HG03432 (cell line): ENCODE measurements around the gene GFI1B.
"Not testable (repeated sequence)": the region's sequence is repeated elsewhere in the genome, so short reads cannot be mapped to it uniquely, and the experiment has no call there.

ENCODE experiments used
- ATAC-seq: cut with Tn5 transposase; IDR thresholded peaks from one replicate; pipeline ENCODE4 v1.9.1; 2021; ENCODE audit warnings: mild to moderate bottlenecking, moderate library complexity; ENCODE audit not compliant: unreplicated experiment

GFI1B gene

GRCh38 chr9:133008824-133009223 lies 30.3 kb downstream of the GFI1B start:
- ATAC-seq: no peak

DNA sequence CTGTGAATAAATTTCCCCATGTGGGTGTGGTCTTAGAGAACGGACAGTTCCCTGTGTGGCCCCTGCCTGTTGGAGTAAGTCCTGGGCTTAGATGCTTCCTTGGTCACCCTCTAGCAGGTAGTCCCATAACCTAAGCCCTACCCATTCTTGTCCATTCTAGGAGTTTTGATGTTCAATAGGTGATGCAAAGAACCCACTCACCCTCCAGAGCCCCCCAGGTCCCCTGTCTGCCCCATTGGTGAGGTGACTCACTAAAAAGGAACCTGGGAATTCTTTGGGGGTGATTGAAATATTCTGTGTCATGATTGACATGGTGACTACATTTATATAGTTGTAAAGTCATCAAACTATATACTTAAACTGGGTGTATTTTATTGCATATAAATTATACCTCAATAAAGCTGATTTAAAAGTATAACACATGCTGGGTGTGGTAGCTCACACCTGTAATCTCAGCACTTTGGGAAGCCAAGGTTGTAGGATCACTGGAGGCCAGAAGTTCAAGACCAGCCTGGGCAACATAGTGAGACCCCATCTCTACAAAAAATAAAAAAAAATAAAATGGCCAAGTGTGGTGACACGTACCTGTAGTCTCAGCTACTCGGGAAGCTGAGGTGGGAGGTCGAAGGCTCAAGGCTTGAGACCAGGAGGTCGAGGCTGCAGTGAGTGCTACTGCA lies 31.6 kb downstream of the GFI1B start:
- ATAC-seq: no peak

GRCh38 chr9:133014696-133015095 lies 36.2 kb downstream of the GFI1B start:
- ATAC-seq: no peak

GRCh38 chr9:133023117-133023890 lies 44.8 kb downstream of the GFI1B start:
- ATAC-seq: no peak

DNA sequence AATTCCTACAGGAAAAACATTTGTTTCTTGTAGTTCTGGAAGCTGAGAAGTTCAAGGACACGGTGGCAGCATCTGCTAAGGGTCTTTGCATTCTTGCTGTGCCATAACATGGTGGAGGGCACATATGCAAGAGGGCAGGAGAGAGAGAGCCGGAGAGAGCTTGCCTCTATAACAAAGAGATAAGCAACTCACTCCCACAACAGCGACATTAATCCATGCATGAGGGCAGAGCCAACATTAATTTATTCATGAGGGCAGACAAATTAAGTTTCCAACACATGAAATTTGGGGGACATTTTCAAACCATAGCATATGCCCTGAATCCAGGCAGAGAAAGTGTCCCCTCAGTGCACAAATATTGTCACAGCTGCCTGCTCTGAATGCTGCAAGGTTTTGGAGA lies 47.9 kb downstream of the GFI1B start:
- ATAC-seq: no peak

DNA sequence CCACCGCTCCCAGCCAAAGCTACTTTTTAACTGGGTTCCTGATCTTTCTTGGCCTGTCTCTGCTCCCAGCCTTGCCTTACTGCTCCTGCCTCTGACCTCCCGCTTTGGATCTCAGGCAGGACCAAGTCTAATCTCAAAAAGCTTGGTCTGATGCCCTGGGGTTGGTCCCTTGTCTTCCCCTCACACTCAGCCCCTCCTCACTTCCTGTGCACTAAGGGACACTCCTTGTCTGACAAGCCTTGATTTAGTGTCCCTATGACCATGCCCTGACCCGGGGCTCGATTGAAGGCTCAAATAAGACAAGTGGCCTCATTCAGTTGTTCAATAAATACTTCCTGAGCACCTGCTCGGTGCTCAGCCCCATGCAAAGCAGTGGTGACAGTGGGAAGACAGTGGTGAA lies 48.6 kb downstream of the GFI1B start:
- ATAC-seq: no peak

DNA sequence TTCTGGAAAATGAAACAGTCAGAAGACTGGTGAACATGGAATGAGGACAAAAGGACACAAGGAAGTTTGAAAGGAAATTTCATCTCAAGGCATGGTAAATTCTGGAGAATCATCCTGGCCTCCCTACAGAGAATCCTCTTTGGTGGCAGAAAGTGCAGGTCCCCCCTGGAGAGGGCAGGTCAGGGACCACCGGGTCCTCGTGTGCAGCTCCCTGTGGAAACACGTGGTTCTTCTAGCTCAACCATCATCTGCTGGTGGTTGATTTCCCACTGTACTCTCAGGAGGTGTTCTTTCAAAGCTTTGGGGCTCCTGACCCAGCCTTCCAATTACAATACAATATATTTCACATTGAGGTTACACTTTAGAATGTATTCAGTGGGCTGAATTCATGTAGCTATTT lies 49.7 kb downstream of the GFI1B start:
- ATAC-seq: no peak

DNA sequence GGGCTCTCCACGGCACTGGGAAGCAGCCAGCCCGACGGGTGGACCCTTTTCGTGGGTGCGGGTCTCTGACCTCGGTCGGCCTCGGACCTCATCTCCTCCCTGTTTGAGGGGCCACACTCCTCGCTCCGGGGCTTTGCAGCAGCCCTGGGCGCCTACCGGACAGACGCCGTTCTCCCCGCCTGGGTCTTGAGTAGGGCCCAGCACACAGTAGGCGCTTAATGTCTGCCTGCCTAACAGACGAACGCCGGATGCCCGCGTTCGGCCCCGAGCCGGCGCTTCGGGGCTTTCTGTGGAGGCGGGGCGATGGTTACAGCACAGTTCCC lies 51.5 kb downstream of the GFI1B start:
- peak; percentile 20 for ATAC-seq

DNA sequence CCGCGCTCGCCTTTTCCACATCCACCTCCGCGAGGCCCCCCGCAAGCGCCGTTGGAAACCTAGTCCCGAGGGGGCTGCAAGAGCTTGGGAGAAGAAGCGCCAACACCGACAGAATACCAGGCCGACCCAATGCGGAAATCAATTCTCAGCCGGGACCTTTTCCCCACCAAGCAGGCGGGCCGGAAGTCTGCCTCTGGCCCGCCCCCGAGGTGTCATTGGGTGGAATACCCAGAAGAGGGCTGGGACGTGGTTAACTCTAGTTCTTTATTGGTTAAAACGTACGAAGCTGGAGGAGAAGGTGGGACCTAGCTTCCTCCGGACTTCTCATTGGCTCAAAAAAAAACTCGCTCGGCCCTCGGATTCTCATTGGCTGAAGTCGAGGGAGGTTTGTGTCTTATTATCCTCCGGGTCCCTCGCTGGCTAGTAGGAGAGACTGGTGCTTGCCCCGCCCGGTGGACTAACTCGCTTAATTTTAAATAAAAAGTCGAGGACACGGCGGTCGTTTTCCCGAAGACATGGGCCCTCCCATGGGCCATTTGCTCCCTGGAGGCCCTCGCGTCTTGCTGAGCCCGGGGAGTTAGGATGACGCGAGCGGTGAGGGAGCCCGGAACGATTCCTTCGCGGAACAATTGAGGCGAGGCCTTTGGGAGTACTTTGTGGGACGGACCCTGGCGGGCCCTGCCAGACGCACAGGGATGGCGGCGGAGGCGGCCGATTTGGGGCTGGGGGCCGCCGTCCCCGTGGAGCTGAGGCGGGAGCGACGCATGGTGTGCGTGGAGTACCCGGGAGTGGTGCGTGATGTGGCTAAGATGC lies 52.0 kb downstream of the GFI1B start, which contains the start of gene GTF3C5:
GTF3C5 (plus strand) TSS at position 681 of the 813 bp plus-strand sequence; CDS start at position 696, 15 bp downstream.
- ATAC-seq: peak; percentile 95

GRCh38 chr9:133031130-133031422 lies 52.6 kb downstream of the GFI1B start:
- ATAC-seq: no peak

DNA sequence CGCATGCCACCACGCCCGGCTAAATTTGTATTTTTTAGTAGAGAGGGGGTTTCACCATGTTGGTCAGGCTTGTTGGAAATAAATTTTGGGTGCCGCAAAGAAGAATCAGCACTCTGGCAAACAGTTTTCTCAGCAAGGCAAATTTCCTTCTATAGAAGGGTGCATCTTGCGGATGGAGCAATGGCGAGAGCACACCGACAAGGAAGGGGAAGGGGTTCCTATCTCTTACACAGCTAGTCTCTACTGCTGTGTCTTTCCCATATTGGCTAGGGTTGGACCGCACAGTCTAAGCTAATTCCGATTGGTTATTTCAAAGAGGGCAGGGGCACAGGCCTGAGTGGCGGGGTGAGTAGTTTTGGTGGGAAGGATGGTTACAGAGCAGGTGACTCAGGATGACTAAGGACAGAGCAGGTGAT lies 53.0 kb downstream of the GFI1B start:
- ATAC-seq: no peak

DNA sequence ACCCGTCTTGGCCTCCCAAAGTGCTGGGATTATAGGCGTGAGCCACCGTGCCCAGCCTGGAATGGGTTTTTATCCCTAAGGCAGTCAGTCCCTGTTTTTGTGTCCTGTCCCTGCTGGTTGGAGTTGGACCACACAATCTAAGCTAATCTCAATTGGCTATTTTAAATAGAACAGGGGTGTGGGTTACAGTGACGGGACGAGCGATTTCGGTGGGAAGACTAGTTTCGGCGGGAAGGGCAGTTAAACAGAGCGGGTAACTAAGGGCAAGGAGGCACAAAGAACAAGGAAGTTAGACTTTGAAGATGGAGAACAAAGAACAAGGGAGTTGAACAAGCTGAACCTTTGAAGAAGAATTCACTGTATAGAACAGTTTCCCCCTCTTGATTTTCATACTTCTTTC lies 53.7 kb downstream of the GFI1B start:
- ATAC-seq: no peak

GRCh38 chr9:133035669-133036068 lies 57.2 kb downstream of the GFI1B start:
- no peak for ATAC-seq

DNA sequence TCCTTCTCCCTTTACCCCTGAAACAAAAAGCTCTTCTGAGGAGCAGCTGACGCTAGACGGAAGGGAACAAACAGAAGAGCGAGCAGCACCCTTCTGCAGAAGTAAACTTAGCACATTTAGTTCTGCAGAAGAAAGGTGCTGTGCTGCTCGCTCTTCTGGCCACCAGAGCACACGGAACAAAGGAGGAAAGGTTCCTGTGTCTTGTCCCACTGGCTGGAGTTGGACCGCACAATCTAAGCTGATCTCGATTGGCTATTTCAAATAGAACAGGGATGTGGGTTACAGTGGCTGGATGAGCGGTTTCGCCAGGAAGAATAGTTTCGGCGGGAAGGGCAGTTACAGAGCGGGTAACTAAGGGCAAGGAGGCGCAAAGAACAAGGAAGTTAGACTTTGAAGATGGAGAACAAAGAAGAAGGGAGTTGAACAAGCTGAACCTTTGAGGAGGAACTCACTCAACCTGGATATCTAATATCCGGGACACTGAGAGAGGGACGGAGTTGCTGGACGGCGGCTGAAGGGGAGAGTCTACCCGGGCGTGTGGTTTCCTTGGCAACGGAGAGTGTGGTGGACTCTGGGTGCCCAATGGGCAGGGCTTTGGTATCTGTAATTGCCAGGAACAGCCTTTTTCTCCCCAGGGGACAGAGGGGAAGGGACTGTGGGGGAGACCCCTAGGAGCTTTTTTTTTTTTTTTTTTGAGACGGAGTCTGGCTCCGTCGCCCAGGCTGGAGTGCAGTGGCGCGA lies 59.5 kb downstream of the GFI1B start:
- ATAC-seq: no peak

DNA sequence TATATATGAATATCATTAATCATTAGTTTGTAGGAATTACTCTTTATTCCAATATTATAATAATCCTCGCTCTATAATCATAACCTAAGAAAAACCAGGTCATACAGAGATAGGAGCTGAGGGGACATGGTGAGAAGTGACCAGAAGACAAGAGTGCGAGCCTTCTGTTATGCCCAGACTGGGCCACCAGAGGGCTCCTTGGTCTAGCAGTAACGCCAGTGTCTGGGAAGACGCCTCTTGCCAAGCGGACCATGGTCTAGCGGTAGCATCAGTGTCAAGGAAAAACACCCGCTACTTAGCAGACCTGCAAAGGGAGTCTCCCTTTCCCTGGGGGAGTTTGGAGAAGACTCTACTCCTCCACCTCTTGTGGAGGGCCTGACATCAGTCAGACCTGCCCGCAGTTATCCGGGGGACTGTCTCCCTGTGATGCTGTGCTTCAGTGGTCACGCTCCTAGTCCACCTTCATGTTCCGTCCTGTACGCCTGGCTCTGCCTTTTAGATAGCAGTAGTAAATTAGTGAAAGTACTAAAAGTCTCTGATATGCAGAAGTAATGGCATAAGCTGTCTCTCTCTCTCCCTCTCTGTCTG lies 62.5 kb downstream of the GFI1B start:
- not testable (repeated sequence) for ATAC-seq
